HTR-8/SVneo (cell line): ENCODE measurements around the gene KRT84.

Experiments used
- DNase-seq: peaks from one replicate; pipeline ENCODE4 v3.0.0; 2011; ENCODE audit warnings: low spot score, mixed read lengths; ENCODE audit not compliant: insufficient read length
- FAIRE-seq: peaks from 2 replicates; lab custom pipeline; 2011; peaks lifted over from hg19 to GRCh38; lab: Jason Lieb, UNC

The KRT84 gene

GRCh38 chr12:52389313-52390207 is 4.1 kb upstream of the KRT84 start:
- no peak for DNase-seq
- FAIRE-seq, result peak; percentile 79

- no peak for DNase-seq
- no peak for FAIRE-seq
Observed at GRCh38 chr12:52387859-52388258, 2.4 kb upstream of the KRT84 start.

DNA sequence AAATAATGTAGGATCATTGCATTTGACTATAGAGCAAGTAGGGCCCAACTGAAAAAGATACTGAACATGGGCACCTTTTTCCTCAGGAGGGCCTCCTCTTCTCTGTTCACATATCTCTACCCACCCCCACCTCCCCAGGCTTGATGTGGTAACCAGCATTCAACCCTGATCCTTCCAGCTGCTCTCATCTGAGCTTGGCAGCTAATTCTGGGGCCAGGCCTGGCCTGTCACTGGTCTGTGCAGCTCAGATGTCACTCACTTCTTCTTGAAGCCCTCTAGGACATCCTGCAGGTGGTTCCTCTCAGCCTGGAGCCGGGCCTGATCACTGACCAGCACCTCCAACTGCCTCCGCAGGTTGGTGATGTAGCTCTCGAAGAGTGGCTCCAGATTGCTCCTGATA is 2.1 kb downstream of the KRT84 start:
- FAIRE-seq, result no peak
- no peak for DNase-seq

DNA sequence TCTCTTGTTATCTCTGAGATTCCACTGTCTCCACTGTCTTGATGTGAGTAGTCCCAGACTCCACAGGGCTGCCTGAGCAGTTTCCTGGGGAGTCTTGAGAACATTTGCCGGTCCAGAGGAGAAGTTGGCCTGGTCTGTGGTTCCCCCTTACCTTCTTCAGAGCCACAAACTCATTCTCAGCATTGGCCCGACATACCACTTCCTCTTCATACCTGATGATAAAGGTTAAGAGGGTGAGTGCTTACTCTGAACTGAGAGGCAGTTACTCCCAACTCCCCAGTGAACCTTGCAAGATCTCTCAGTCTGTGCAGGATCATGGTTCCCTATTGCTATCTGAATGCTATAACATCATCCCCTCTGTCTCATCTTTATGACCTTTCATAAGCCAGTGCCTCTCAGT is 2.6 kb downstream of the KRT84 start:
- FAIRE-seq, result no peak
- DNase-seq, result no peak

DNA sequence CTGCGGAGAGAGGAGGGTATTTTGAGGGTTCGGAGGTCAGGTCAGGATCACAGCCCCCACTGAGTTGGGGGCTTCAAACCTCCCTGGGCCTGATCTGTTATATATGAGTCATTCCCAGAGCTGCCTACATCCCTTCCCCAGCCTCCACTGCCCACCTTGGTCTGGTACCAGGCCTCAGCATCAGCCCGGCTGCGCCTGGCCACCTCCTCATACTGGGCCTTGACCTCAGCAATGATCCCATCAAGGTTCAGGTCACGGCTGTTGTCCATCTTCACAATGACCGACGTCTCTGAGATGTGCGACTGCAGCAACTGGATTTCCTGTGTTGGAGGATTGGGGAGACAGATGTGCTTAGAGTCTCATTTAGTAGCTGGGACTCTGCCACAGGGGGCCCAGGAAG is 4.2 kb downstream of the KRT84 start:
- DNase-seq, result no peak
- FAIRE-seq, result no peak

DNA sequence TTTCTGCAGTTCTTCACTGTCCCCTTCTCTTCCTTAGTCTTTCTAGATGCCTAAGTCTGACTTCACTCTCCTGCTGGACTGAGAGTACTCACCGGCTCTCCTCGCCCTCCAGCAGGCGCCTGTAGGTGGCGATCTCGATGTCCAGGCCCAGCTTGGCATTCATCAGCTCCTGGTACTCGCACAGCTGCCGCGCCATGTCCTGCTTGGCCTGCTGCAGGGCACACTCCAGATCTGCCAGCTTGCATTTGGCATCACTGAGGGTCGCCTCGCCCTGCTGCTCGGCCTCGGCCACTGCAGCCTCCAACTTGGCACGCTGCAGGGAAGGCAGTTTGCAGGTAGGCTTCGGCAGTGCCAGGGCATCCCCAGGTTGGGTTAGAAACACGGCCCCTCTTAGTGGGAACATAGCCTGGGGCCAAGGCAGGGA is 5.2 kb downstream of the KRT84 start:
- FAIRE-seq, result no peak

DNA sequence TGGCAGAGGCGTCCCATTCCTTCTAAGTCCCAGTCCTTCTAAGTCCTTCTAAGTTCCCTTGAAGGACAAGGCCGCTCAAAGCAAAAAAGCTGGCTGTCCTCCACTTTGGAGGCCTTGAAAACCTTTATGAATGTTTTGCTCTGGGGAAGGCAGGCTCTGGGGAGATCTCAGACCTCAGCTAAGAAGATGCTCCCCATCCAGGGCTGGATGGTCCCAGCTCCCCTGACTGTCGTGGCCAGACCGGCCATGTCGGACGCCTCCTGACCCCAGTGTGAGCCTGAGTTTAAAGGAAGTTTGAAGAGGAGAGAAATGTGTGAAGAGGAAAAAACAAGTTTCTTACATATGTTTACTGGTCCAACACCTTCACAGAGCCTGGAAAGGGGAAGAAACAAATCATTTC is 5.9 kb downstream of the KRT84 start:
- DNase-seq (no peak), FAIRE-seq (no peak)

More for the DNA sequence above, 5.2 kb downstream of the KRT84 start:
- no peak for DNase-seq

GRCh38 chr12:52378091-52378490 is 7.4 kb downstream of the KRT84 start:
- DNase-seq (no peak), FAIRE-seq (no peak)

DNA sequence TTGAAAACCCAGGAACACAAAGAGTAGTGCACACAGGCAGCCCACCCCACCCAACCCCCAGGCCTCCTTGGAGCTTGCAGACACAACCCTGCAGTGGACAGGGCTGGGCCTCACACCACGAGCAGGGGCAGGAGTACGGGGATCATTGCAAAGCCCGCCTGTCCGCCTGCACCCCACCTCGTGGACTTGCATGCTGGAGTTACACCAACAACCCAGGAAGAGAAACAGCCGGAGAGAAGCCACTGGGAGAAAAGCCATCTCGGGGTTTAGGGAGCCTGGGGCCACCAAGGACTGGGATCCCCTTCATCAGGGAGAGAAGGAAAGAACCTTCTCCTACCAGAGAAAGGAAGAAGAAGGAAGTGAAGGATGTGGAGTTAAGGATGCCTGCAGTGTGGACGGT is 8.2 kb downstream of the KRT84 start:
- DNase-seq, result no peak
- no peak for FAIRE-seq

GRCh38 chr12:52372216-52373154 is 13.0 kb downstream of the KRT84 start:
- FAIRE-seq (peak; percentile 49), DNase-seq (peak; percentile 89)

DNA sequence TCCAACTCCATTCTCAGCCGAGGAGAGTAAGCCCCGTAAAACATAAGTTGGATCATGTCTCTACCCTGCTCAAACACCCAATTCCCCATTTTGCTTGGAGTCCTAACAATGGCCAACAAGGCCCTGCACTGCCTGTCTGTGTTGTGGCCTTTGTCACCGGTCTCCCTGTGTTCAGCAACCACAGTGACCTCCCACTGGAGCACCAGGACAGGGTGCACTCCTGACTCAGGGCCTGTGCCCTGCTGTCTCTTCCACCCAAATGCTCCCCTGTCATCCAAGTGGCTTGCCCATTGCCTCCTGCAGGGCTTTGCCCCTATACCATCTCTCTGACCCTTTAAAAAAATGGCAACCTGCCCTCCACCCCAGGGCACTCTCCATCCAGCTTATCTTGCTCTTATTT is 13.7 kb downstream of the KRT84 start:
- FAIRE-seq, result no peak
- DNase-seq, result no peak

GRCh38 chr12:52370926-52371608 is 14.4 kb downstream of the KRT84 start:
- DNase-seq (no peak), FAIRE-seq (no peak)

GRCh38 chr12:52369809-52370208 is 15.6 kb downstream of the KRT84 start:
- no peak for FAIRE-seq
- no peak for DNase-seq

DNA sequence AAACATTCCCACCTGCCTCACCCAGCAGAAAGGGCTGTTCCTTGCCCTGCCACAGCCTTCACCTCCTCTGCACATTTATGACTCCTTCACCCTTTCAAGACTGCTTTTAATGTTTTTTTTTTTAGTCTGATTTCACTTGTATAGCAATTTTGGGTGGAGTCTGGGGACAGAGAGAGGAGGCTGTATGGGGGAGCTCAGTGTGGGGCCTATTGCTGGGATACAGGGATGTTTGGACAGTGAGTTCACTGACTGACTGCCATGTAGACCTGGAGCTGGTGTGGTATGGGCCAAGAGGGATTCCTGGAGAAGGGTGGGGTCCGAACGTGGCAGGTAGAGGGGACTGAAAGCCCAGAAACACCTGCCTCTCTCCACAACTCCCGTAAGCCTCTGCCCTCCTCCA is 16.2 kb downstream of the KRT84 start:
- FAIRE-seq (no peak), DNase-seq (no peak)

- no peak for FAIRE-seq
- no peak for DNase-seq
Observed at GRCh38 chr12:52368508-52368907, 16.9 kb downstream of the KRT84 start.

GRCh38 chr12:52367876-52368275 is 17.6 kb downstream of the KRT84 start:
- no peak for FAIRE-seq

DNA sequence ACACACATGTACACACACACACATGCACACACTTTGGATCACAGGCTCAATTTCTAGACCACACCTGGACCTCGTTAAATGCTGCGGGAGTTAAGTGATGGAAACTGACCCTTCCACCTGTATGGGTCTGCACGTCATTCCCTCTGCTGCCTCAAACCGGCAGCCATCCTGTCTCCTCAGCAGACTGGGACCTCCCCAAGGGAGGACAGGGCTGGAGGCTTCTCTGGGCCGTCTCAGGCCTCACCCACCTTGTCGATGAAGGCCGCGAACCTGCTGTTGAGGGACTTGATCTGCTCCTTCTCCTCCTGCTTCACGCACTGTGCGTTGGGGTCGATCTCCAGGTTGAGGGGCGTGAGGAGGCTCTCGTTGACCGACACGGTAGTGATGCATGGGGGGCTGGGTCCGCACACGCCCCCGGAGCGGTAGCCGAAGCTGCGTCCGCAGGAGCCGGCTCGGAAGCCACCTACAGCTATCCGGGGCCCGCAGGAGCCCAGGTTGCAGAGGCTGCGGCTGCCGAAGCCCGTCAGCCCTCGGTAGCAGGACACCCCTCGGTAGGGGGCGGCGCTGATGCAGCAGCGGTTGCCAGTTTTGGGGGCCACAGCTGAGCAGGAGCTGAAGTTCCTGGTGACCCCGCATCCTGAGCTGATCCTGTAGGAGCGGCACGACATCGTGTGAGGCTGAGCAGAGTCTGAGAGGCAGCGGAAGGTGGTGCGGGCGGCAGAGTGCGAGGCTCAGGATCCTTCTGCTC is 18.5 kb downstream of the KRT84 start, which contains the start of gene KRT85:
TSS of gene KRT85 (minus strand) at position 744 of the 748 bp plus-strand sequence. CDS start at position 668, 76 bp downstream.
- FAIRE-seq, result peak; percentile 72

More at GRCh38 chr12:52367876-52368275, 17.6 kb downstream of the KRT84 start:
- DNase-seq, result no peak

GRCh38 chr12:52364901-52365489 is 20.5 kb downstream of the KRT84 start:
- no peak for FAIRE-seq
- DNase-seq, result no peak

More for the DNA sequence above, 18.5 kb downstream of the KRT84 start, which contains the start of gene KRT85:
- no peak for DNase-seq

GRCh38 chr12:52364061-52364460 is 21.4 kb downstream of the KRT84 start:
- no peak for FAIRE-seq
- no peak for DNase-seq
